ENCODE data around the gene CDR2L.

CDR2L gene

GRCh38 chr17:74959826-74960515 is 27.5 kb upstream of the CDR2L start:
- no peak for DNase-seq (ENCODE audit: low read depth)
- no peak for TF ChIP-seq CTCF (IDR thresholded peaks at IDR 0.05; ENCODE audit: control insufficient read depth, extremely low read depth, insufficient read depth)
- no peak overlapping the region for H3K4me3 ChIP-seq (ENCODE audit: low read depth, low read length)

DNA sequence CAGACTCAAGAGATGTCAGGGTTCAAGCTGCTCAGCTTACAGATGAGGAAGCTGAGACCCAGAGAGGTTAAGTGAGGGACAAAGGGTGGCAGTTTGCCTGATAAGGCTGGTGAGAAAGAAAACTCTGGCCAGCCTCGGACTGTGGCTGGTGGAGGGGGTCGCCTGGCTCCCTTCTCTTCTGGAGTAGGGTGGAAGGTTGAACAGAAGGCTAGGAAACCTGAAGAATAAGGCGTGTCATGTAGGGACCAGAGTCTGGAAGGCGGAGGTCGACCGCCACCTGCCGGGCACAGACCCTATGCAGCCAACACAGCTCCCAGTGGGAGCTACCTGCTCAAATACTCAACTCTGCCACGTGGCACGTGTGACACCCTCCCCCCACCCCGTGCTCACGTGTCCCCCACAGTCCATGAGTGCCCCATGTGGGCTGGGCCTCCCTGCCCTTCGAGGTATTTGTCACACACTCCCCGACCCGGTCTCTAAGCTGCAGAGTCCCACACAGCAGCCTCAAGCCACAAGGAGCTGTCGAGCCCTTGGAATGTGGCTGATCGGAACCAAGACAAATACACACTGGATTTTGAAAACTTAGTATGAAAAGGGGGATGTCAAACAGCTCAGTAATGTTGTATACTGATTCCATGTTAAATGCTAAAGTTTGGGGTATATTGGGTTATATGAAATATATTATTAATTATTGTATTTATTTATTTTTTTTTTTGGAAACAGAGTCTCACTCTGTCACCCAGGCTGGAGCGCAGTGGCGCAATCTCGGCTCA is 26.7 kb upstream of the CDR2L start:
- no peak for TF ChIP-seq CTCF (IDR thresholded peaks at IDR 0.05; ENCODE audit: control insufficient read depth, extremely low read depth, insufficient read depth)
- no peak overlapping the region for H3K4me3 ChIP-seq (ENCODE audit: low read depth, low read length)
- DNase-seq (ENCODE audit: low read depth), result no peak

GRCh38 chr17:74961657-74962350 is 25.6 kb upstream of the CDR2L start:
- TF ChIP-seq CTCF (IDR thresholded peaks at IDR 0.05; ENCODE audit: control insufficient read depth, extremely low read depth, insufficient read depth), result peak; percentile 75
- H3K4me3 ChIP-seq (ENCODE audit: low read depth, low read length), result no peak overlapping the region

GRCh38 chr17:74962622-74963394 is 24.6 kb upstream of the CDR2L start:
- no peak overlapping the region for H3K4me3 ChIP-seq (ENCODE audit: low read depth, low read length)
- TF ChIP-seq CTCF (IDR thresholded peaks at IDR 0.05; ENCODE audit: control insufficient read depth, extremely low read depth, insufficient read depth), result no peak
- no peak for DNase-seq (ENCODE audit: low read depth)

More at GRCh38 chr17:74961657-74962350, 25.6 kb upstream of the CDR2L start:
- peak; percentile 56 for DNase-seq (ENCODE audit: low read depth)

DNA sequence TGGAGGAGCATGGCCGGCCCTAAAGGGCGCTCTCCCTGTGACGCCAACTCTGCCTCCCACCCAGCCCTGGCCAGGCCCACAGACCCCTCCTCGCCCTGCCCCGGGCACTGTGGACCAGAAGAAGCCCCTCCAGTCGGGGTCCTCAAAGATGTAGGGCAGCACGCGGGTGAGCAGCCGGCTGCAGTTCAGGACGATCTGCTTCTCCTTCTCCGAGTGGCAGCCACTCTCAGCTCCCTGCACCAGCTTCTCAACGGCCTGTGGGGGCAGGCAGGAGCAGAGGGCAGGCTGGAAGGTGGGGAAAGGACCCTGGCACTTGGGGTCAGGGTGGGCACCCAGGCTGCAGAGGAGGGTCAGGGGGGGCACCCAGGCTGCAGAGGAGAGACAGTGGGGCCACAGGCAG is 23.8 kb upstream of the CDR2L start:
- TF ChIP-seq CTCF (IDR thresholded peaks at IDR 0.05; ENCODE audit: control insufficient read depth, extremely low read depth, insufficient read depth), result no peak
- no peak overlapping the region for H3K4me3 ChIP-seq (ENCODE audit: low read depth, low read length)
- no peak for DNase-seq (ENCODE audit: low read depth)

DNA sequence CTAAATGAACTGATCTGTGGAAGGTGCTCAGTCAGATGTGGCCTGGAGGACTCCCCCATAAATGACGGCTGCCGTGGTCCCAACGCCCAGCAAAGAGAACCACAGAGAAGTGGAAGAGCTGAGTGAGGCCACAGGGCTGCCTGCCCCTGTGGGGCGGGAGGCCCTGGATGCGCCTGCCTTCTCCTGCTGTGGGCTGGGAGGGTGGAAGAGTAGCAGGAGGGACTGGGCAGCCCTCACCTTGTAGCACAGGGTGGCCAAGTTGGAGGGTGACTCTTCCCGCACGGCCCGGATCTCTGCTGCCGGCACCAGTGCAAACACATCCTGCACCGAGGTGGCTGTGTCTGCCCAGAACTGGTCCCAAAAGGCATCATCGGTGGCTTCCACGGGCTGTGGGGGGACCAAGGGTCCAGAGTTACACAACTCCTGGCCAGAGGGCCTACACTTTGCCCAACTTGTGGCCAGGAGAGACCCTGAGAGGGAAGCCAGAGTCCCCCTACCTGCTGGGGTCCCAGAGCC is 23.1 kb upstream of the CDR2L start:
- H3K4me3 ChIP-seq (ENCODE audit: low read depth, low read length), result no peak overlapping the region
- no peak for DNase-seq (ENCODE audit: low read depth)
- TF ChIP-seq CTCF (IDR thresholded peaks at IDR 0.05; ENCODE audit: control insufficient read depth, extremely low read depth, insufficient read depth), result no peak
